Ovary (tissue), 3 donors: ENCODE measurements around the gene LCN10.

Source experiments
- CTCF ChIP-seq, 3 donors: fragments of 450-650 bp in 2 of 3; fragments of 200-600 bp in 1 of 3; IDR thresholded peaks; one replicate each; pipeline versions ENCODE4 v1.5.1 to v1.8.0; 2016 to 2022; ENCODE audit warnings: antibody characterized with exemption in 3 of 3, mild to moderate bottlenecking in 1 of 3
- EP300 ChIP-seq: sonication (generic); formaldehyde crosslinking; IDR thresholded peaks from one replicate; pipeline ENCODE4 v1.6.1; 2017; ENCODE audit warnings: antibody characterized with exemption
- POLR2A ChIP-seq: fragments of 450-650 bp; IDR thresholded peaks from one replicate; pipeline ENCODE4 v1.6.1; 2017; ENCODE audit warnings: antibody characterized with exemption, mild to moderate bottlenecking, moderate library complexity
- donor health status: DM: no; HTN: no; CAD: no.

- TF ChIP-seq POLR2A (no peak), CTCF (IDR thresholded peaks at IDR 0.05) (no peak), EP300 (no peak)
Observed at GRCh38 chr9:136789523-136789937, 46.8 kb upstream of the LCN10 start.
